Neuronal stem cell (in vitro differentiated cells): ENCODE results near the gene SURF1.

Source experiments
- DNase-seq: peaks from one replicate; pipeline ENCODE4 v3.0.0-alpha.2; 2013; ENCODE audit warnings: low spot score
- H2AFZ ChIP-seq: one replicate; pipeline ENCODE4 v1.6.1; 2013; ENCODE audit warnings: mild to moderate bottlenecking, low read length, inconsistent platforms
- H2AK5ac ChIP-seq: 2 replicates; pipeline ENCODE4 v1.6.1; 2013; ENCODE audit warnings: low read depth, mild to moderate bottlenecking, inconsistent platforms, low read length, moderate library complexity, mixed read lengths
- H2BK120ac ChIP-seq: 2 replicates; pipeline ENCODE4 v1.6.1; 2013; ENCODE audit warnings: low read depth, mild to moderate bottlenecking, inconsistent platforms, low read length, moderate library complexity, mixed read lengths
- H2BK12ac ChIP-seq: one replicate; pipeline ENCODE4 v1.6.1; 2013; ENCODE audit warnings: low read length, inconsistent platforms
- H2BK15ac ChIP-seq: 2 replicates; pipeline ENCODE4 v1.6.1; 2013; ENCODE audit warnings: mild to moderate bottlenecking, low read length, inconsistent platforms, mixed read lengths
- H2BK5ac ChIP-seq: one replicate; pipeline ENCODE4 v1.6.1; 2013; ENCODE audit warnings: inconsistent platforms, mild to moderate bottlenecking, low read length, moderate library complexity
- H3K14ac ChIP-seq: one replicate; pipeline ENCODE4 v1.6.1; 2013; ENCODE audit warnings: low read length, inconsistent platforms
- H3K18ac ChIP-seq: 2 replicates; pipeline ENCODE4 v1.6.1; 2013; ENCODE audit warnings: low read length, inconsistent platforms
- H3K23ac ChIP-seq: 2 replicates; pipeline ENCODE4 v1.6.1; 2013; ENCODE audit warnings: low read depth, mild to moderate bottlenecking, mixed read lengths, low read length, inconsistent platforms; ENCODE audit not compliant: poor library complexity
- H3K27ac ChIP-seq: replicated peaks from 3 replicates; pipeline ENCODE4 v1.5.1; 2013; ENCODE audit warnings: low read length, inconsistent platforms
- H3K27me3 ChIP-seq, 3 experiments: 2 replicates each; pipeline ENCODE4 v1.6.1; 2013; ENCODE audit warnings: low read length in 3 of 3, mild to moderate bottlenecking in 2 of 3, inconsistent platforms in 1 of 3, low read depth in 1 of 3, mixed read lengths in 1 of 3, moderate library complexity in 1 of 3; ENCODE audit not compliant: control insufficient read depth in 3 of 3, insufficient read depth in 3 of 3
- H3K36me3 ChIP-seq, 2 donors: replicated peaks in 1 of 2; 2 replicates each; pipeline ENCODE4 v1.6.1; 2013; ENCODE audit warnings: low read length in 2 of 2; ENCODE audit not compliant: control insufficient read depth in 2 of 2, insufficient read depth in 2 of 2
- H3K4ac ChIP-seq: 2 replicates; pipeline ENCODE4 v1.6.1; 2013; ENCODE audit warnings: inconsistent platforms, mild to moderate bottlenecking, low read length, moderate library complexity
- H3K4me1 ChIP-seq, 2 donors: 1 replicate in 1 of 2; 2 replicates in 1 of 2; pipeline ENCODE4 v1.6.1; 2013; ENCODE audit warnings: low read length in 2 of 2, low read depth in 1 of 2; ENCODE audit not compliant: control insufficient read depth in 2 of 2, insufficient read depth in 1 of 2
- H3K4me2 ChIP-seq: one replicate; pipeline ENCODE4 v1.6.1; 2013; ENCODE audit warnings: mild to moderate bottlenecking, low read length, inconsistent platforms; ENCODE audit not compliant: insufficient read depth, poor library complexity, severe bottlenecking
- H3K4me3 ChIP-seq, 2 donors: 2 replicates each; pipeline ENCODE4 v1.5.1; 2013; ENCODE audit warnings: low read length in 2 of 2, mild to moderate bottlenecking in 2 of 2, inconsistent platforms in 1 of 2, moderate library complexity in 1 of 2
- H3K79me1 ChIP-seq: one replicate; pipeline ENCODE4 v1.6.1; 2013; ENCODE audit warnings: low read depth, mild to moderate bottlenecking, inconsistent platforms, low read length, moderate library complexity
- H3K9ac ChIP-seq: one replicate; pipeline ENCODE4 v1.6.1; 2013; ENCODE audit warnings: mild to moderate bottlenecking, low read depth, low read length, inconsistent platforms; ENCODE audit not compliant: poor library complexity
- H3K9me3 ChIP-seq, 2 donors: replicated peaks in 1 of 2; 2 replicates each; pipeline versions ENCODE3 to v1.6.1; 2013; ENCODE audit warnings: low read length in 2 of 2, mild to moderate bottlenecking in 2 of 2, inconsistent platforms in 1 of 2, low read depth in 1 of 2, mixed read lengths in 1 of 2, moderate library complexity in 1 of 2; ENCODE audit not compliant: control insufficient read depth in 2 of 2, insufficient read depth in 1 of 2
- H4K8ac ChIP-seq: one replicate; pipeline ENCODE4 v1.6.1; 2013; ENCODE audit warnings: low read depth, mild to moderate bottlenecking, inconsistent platforms, low read length, moderate library complexity
- H4K91ac ChIP-seq: one replicate; pipeline ENCODE4 v1.6.1; 2013; ENCODE audit warnings: low read length, low read depth, mild to moderate bottlenecking, inconsistent platforms; ENCODE audit not compliant: poor library complexity
- WGBS, 2 donors: extraction: QIAGEN DNeasy Blood & Tissue Kit; methylation state at CpG; one replicate each; pipeline ENCODE4 v1.1.7; 2013; ENCODE audit warnings: missing lambda C conversion rate in 2 of 2, mixed read lengths in 1 of 2; ENCODE audit not compliant: insufficient read length in 2 of 2, insufficient replicate concordance in 1 of 2; ENCODE audit errors: extremely low coverage in 2 of 2; 5-methylcytosine and 5-hydroxymethylcytosine counted together

The SURF1 gene

DNA sequence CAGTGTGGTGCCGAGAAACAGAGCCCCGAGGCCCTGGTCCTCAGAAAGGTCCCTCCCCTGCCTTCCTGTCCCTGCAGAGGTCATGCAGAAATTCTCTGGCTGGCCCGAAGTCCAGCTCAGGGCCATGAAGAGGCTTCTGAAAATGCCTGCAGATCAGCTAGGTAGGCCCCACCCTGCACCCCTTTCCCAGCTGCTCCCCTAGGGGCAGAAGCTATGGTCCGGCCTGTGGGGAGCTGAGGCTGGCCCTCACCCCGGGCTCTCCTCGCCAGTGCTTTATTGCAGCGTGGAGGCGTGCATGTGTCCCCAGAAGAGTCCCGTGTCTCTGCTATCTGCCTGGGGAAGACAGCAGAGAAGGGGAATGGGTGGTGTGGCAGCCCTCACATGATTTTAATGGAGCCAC lies 41.6 kb upstream of the SURF1 start:
- Histone ChIP-seq H4K8ac (no peak overlapping the region), H3K79me1 (no peaks in the 10 kb centered on the region), H2AK5ac (no peak overlapping the region), H3K18ac (no peak overlapping the region), H2BK5ac (no peak overlapping the region), H2BK12ac (no peak overlapping the region), H3K9me3 (no peaks in the 10 kb centered on the region), H3K14ac (no peak overlapping the region), H2BK120ac (no peak overlapping the region), H3K4ac (no peak overlapping the region), H3K9ac (no peak overlapping the region), H3K27ac (no peak overlapping the region), H3K23ac (no peak overlapping the region), H4K91ac (no peak overlapping the region), H3K4me2 (no peak overlapping the region), H2BK15ac (no peak overlapping the region), H3K4me1 (peaks cover 0 to 3% of the 10 kb centered on the region in 2 donors), H2AFZ (no peak overlapping the region), H3K27me3 (peaks cover 0 to 2% (median 2%) of the 10 kb centered on the region in 3 experiments), H3K36me3 (peaks cover 0 to 4% of the 10 kb centered on the region in 2 donors), H3K4me3 (no peak overlapping the region)
- no CpG with 5 or more reads among the region's 9 CpGs for WGBS, 2 donors
- no peak for DNase-seq

DNA sequence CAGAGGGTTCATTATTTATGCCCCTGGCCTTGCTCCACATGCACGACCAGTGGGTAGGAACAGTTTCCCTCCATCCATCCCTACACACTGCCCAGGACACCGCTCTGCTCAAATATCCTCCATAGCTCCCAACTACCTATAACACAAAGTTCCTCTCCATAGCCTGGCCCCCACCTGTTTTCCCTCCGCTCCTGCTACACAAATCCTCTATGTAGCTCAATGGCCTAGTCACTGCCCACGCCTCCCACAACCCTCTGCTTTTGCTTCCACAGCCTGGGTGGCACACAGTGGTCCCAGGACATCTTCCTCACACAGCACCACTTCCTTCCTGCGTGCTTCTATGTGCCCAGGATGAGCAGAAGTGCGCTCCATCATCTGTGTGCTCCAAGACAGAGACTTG lies 41.1 kb upstream of the SURF1 start:
- H3K14ac ChIP-seq = no peak overlapping the region
- H2AK5ac ChIP-seq = peak overlapping the region; percentile 18
- no peak overlapping the region for H3K4ac ChIP-seq
- H3K9ac ChIP-seq = no peak overlapping the region
- no peak overlapping the region for H2BK12ac ChIP-seq
- H3K4me1 ChIP-seq = peaks cover 0 to 3% of the 10 kb centered on the region in 2 donors
- no peak overlapping the region for H3K4me2 ChIP-seq
- peak overlapping the region; percentile 27 for H3K18ac ChIP-seq
- H2AFZ ChIP-seq = no peak overlapping the region
- H2BK120ac ChIP-seq = no peak overlapping the region
- H2BK5ac ChIP-seq = no peak overlapping the region
- no peak overlapping the region for H3K4me3 ChIP-seq
- no CpG with 5 or more reads among the region's 6 CpGs for WGBS, 2 donors
- no peak overlapping the region for H4K91ac ChIP-seq
- no peaks in the 10 kb centered on the region for H3K9me3 ChIP-seq
- no peaks in the 10 kb centered on the region for H3K79me1 ChIP-seq
- no peak for DNase-seq
- H3K36me3 ChIP-seq = peaks cover 0 to 2% of the 10 kb centered on the region in 2 donors
- no peak overlapping the region for H2BK15ac ChIP-seq
- H3K23ac ChIP-seq = no peak overlapping the region
- H4K8ac ChIP-seq = no peak overlapping the region
- H3K27me3 ChIP-seq = peaks cover 0 to 2% (median 2%) of the 10 kb centered on the region in 3 experiments
- no peak overlapping the region for H3K27ac ChIP-seq

DNA sequence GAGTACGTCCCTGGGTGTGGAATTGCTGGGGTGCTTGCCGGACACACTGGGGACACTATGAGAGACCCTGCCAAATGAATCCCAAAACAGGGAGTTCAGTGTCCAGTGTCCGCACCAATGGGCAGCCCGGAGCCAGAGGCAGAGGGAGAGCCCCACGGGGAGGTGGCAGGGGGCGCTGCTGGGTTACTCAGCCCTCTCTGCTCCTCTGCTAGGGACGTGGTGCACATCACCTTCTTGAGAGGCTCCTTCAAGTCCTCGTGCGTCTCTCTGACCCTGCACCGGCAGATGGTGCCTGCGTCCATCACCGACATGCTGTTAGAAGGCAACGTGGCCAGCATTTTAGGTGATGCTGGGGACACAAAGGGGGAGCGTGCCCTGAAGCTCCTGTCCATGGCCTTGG lies 40.7 kb upstream of the SURF1 start:
- Histone ChIP-seq H4K8ac (no peak overlapping the region), H4K91ac (no peak overlapping the region), H3K14ac (no peak overlapping the region), H3K4ac (no peak overlapping the region), H3K4me2 (no peak overlapping the region), H3K27me3 (peaks cover 0 to 2% (median 2%) of the 10 kb centered on the region in 3 experiments), H2AFZ (no peak overlapping the region), H3K4me3 (no peak overlapping the region), H3K27ac (no peak overlapping the region), H3K36me3 (peaks cover 0 to 2% of the 10 kb centered on the region in 2 donors), H2AK5ac (peak overlapping the region; percentile 18), H3K79me1 (no peaks in the 10 kb centered on the region), H3K9me3 (no peaks in the 10 kb centered on the region), H2BK12ac (no peak overlapping the region), H3K9ac (no peak overlapping the region), H2BK5ac (no peak overlapping the region), H3K18ac (no peak overlapping the region), H2BK15ac (no peak overlapping the region), H2BK120ac (no peak overlapping the region), H3K4me1 (peaks cover 0 to 3% of the 10 kb centered on the region in 2 donors), H3K23ac (no peak overlapping the region)
- no peak for DNase-seq
- no CpG with 5 or more reads among the region's 14 CpGs for WGBS, 2 donors

DNA sequence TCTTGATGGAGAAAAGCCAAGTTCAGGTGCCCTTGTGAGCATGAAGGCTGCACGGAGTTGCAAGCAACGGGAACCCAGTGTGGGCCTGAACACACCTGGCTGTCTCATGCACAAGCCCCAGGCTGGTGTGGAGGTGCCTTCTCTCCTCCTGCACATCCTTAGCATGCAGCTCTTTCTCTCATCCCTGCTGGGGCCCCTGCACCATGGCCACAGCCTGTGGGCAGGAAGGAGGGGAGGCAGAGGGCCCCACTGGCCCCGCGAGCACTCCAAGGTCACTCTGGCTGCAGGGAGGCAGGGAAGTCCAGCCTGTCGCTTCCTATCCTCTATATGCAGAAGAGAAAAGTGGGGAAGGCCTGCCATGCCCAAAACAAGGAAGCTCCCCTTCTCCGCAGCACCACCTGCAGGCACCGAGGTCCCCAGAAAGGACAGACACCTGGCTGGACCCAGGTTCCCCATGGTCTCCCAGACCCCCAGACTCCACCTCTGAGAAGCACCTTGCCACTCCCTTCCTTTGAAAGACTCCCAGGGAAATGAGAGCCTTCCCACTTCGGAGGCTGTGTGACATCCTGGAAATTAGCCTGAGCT lies 38.5 kb upstream of the SURF1 start:
- no CpG with 5 or more reads among the region's 8 CpGs for WGBS, 2 donors

More for the DNA sequence above, 38.5 kb upstream of the SURF1 start:
- H4K8ac ChIP-seq = no peak overlapping the region
- no peak overlapping the region for H2BK120ac ChIP-seq
- peaks cover 0 to 3% of the 10 kb centered on the region in 2 donors for H3K4me1 ChIP-seq
- H3K18ac ChIP-seq = peak overlapping the region; percentile 27
- H2AK5ac ChIP-seq = peak overlapping the region; percentile 43
- H3K9me3 ChIP-seq = peaks cover 4 to 6% of the 10 kb centered on the region in 2 donors
- no peak overlapping the region for H4K91ac ChIP-seq
- H3K4me3 ChIP-seq = no peak overlapping the region
- H3K9ac ChIP-seq = peak overlapping the region; percentile 54
- H2BK15ac ChIP-seq = no peak overlapping the region
- H3K4me2 ChIP-seq = no peak overlapping the region
- no peaks in the 10 kb centered on the region for H3K79me1 ChIP-seq
- no peaks in the 10 kb centered on the region for H3K36me3 ChIP-seq
- no peak overlapping the region for H2AFZ ChIP-seq
- H3K4ac ChIP-seq = peak overlapping the region; percentile 6
- no peak overlapping the region for H3K23ac ChIP-seq
- peaks cover 0 to 2% (median 2%) of the 10 kb centered on the region in 3 experiments for H3K27me3 ChIP-seq
- no peak overlapping the region for H2BK5ac ChIP-seq
- no peak overlapping the region for H3K27ac ChIP-seq
- no peak overlapping the region for H3K14ac ChIP-seq
- no peak overlapping the region for H2BK12ac ChIP-seq
- DNase-seq = no peak
